Esophagus muscularis mucosa (tissue), 4 donors: ENCODE results near the gene PDXK. TPM values are rescaled to one million over a fixed set of nuclear protein-coding genes. Genes with fewer than 3 reads are reported as not detected.

Source experiments
- DNase-seq: peaks from one replicate; pipeline ENCODE4 v3.0.0-alpha.2; 2017; ENCODE audit errors: extremely low spot score
- H3K27ac ChIP-seq, 4 donors: fragments of 200-600 bp; sonication (generic); replicated peaks in 1 of 4; 1 replicate in 3 of 4; 2 replicates in 1 of 4; pipeline ENCODE4 v1.5.1; 2016 to 2019; ENCODE audit warnings: mild to moderate bottlenecking in 1 of 4
- H3K27me3 ChIP-seq, 4 donors: fragments of 200-600 bp; sonication (generic); one replicate each; pipeline versions ENCODE4 v1.5.1 to v1.6.0; 2016 to 2019
- H3K36me3 ChIP-seq, 4 donors: fragments of 200-600 bp; sonication (generic); one replicate each; pipeline ENCODE4 v1.5.1; 2016 to 2019
- H3K4me1 ChIP-seq, 4 donors: fragments of 200-600 bp; sonication (generic); one replicate each; pipeline ENCODE4 v1.5.1; 2016 to 2019
- H3K4me3 ChIP-seq, 4 donors: fragments of 200-600 bp; sonication (generic); 1 replicate in 2 of 4; 2 replicates in 2 of 4; pipeline ENCODE4 v1.5.1; 2016 to 2019; ENCODE audit warnings: mild to moderate bottlenecking in 4 of 4, moderate library complexity in 1 of 4
- H3K9me3 ChIP-seq, 4 donors: fragments of 200-600 bp; sonication (generic); 1 replicate in 3 of 4; 2 replicates in 1 of 4; pipeline ENCODE4 v1.5.1; 2016 to 2019
- CTCF ChIP-seq, 3 experiments: fragments of 200-600 bp in 2 of 3; fragments of 450-650 bp in 1 of 3; sonication (generic) in 2 of 3; IDR thresholded peaks; one replicate each; pipeline ENCODE4 v1.5.1; 2017 to 2019; ENCODE audit warnings: antibody characterized with exemption in 3 of 3, mild to moderate bottlenecking in 2 of 3, moderate library complexity in 1 of 3
- EP300 ChIP-seq: sonication (generic); formaldehyde crosslinking; IDR thresholded peaks from one replicate; pipeline ENCODE4 v1.6.1; 2017; ENCODE audit warnings: antibody characterized with exemption
- POLR2A ChIP-seq: fragments of 450-650 bp; IDR thresholded peaks from one replicate; pipeline ENCODE4 v1.6.1; 2017; ENCODE audit warnings: antibody characterized with exemption, moderate library complexity, mild to moderate bottlenecking, low read depth
- POLR2AphosphoS5 ChIP-seq, 2 donors: sonication (generic); formaldehyde crosslinking; IDR thresholded peaks; one replicate each; pipeline ENCODE4 v1.6.1; 2017; ENCODE audit warnings: antibody characterized with exemption in 2 of 2
- WGBS: methylation state at CpG from one replicate; pipeline ENCODE4 v1.1.5; 2018; 5-methylcytosine and 5-hydroxymethylcytosine counted together
- intact Hi-C: fragments of 100-400 bp; cut with DNase I; formaldehyde crosslinking; loops from one replicate; pipeline ENCODE4 v1.15.1; 2023
- total RNA-seq, 4 donors: library from RNA; depleted of rRNA; stranded (reverse); fragments of >200 nt; gene quantifications; one replicate each; pipeline versions ENCODE4 v1.1.0 to v1.2.1, GENCODE V29; 2016

The PDXK gene
- total RNA-seq, 4 donors from 2014 or later, result 22.4 to 40.9 (median 31.8) TPM

- DNase-seq, result no peak
- H3K4me1 ChIP-seq, result peaks cover 0 to 2% (median under 1%) of the 10 kb centered on the region in 4 donors
- intact Hi-C loops, result no loop called here
- TF ChIP-seq EP300, result no peak
- no peaks in the 10 kb centered on the region for H3K9me3 ChIP-seq
- 93% methylated on average over 6 of the region's 6 CpGs for WGBS
- no peak overlapping the region for H3K27ac ChIP-seq
- H3K27me3 ChIP-seq, result no peaks in the 10 kb centered on the region
- H3K36me3 ChIP-seq, result no peaks in the 10 kb centered on the region
- no peak overlapping the region for H3K4me3 ChIP-seq
Measured at GRCh38 chr21:43781846-43782245, 62.9 kb downstream of the PDXK start.

- intact Hi-C loops, result no loop called here
- TF ChIP-seq POLR2AphosphoS5 (IDR thresholded peaks at IDR 0.05), result no peak
- TF ChIP-seq CTCF (IDR thresholded peaks at IDR 0.05), result no peak
- TF ChIP-seq EP300, result no peak
- no peak for TF ChIP-seq POLR2A
- WGBS, result 64% methylated on average over 5 of the region's 5 CpGs
- H3K27ac ChIP-seq, result no peak overlapping the region
- H3K27me3 ChIP-seq, result no peaks in the 10 kb centered on the region
- DNase-seq, result no peak
- no peaks in the 10 kb centered on the region for H3K36me3 ChIP-seq
- H3K4me1 ChIP-seq, result no peaks in the 10 kb centered on the region
- no peaks in the 10 kb centered on the region for H3K9me3 ChIP-seq
- H3K4me3 ChIP-seq, result no peak overlapping the region
Measured at GRCh38 chr21:43782431-43783097, 63.6 kb downstream of the PDXK start.

GRCh38 chr21:43783098-43783700, 64.3 kb downstream of the PDXK start:
- DNase-seq, result no peak
- WGBS, result 88% methylated on average over 16 of the region's 17 CpGs
- no peaks in the 10 kb centered on the region for H3K4me1 ChIP-seq
- no peak overlapping the region for H3K27ac ChIP-seq
- no peaks in the 10 kb centered on the region for H3K36me3 ChIP-seq
- no peaks in the 10 kb centered on the region for H3K9me3 ChIP-seq
- TF ChIP-seq POLR2A (no peak), CTCF (IDR thresholded peaks at IDR 0.05) (no peak), POLR2AphosphoS5 (IDR thresholded peaks at IDR 0.05) (no peak), EP300 (no peak)
- no peak overlapping the region for H3K4me3 ChIP-seq
- intact Hi-C loops, result no loop called here
- H3K27me3 ChIP-seq, result no peaks in the 10 kb centered on the region

GRCh38 chr21:43785134-43785533, 66.2 kb downstream of the PDXK start:
- no peak overlapping the region for H3K4me3 ChIP-seq
- 52% methylated on average over 3 of the region's 3 CpGs for WGBS
- no peaks in the 10 kb centered on the region for H3K9me3 ChIP-seq
- no peak for DNase-seq
- no peak overlapping the region for H3K27ac ChIP-seq
- H3K36me3 ChIP-seq, result no peaks in the 10 kb centered on the region
- H3K27me3 ChIP-seq, result no peaks in the 10 kb centered on the region
- H3K4me1 ChIP-seq, result peaks cover 4 to 11% (median 10%) of the 10 kb centered on the region in 4 donors
- TF ChIP-seq POLR2AphosphoS5 (IDR thresholded peaks at IDR 0.05), result no peak
- no peak for TF ChIP-seq EP300
- TF ChIP-seq POLR2A, result no peak
- TF ChIP-seq CTCF (IDR thresholded peaks at IDR 0.05), result no peak
- intact Hi-C loops, result no loop called here

GRCh38 chr21:43786300-43786806, 67.4 kb downstream of the PDXK start:
- Histone ChIP-seq H3K27me3 (no peaks in the 10 kb centered on the region), H3K4me3 (no peak overlapping the region), H3K9me3 (no peaks in the 10 kb centered on the region), H3K4me1 (peaks cover 12 to 23% (median 22%) of the 10 kb centered on the region in 4 donors), H3K27ac (no peak overlapping the region), H3K36me3 (peaks cover 0 to 3% (median 1%) of the 10 kb centered on the region in 4 donors)
- no peak for TF ChIP-seq EP300
- no peak for TF ChIP-seq POLR2AphosphoS5 (IDR thresholded peaks at IDR 0.05)
- no peak for TF ChIP-seq POLR2A
- TF ChIP-seq CTCF (IDR thresholded peaks at IDR 0.05), result no peak
- intact Hi-C loops, result no loop called here
- 91% methylated on average over 18 of the region's 18 CpGs for WGBS
- no peak for DNase-seq
